OCI-LY3 (cell line): ENCODE measurements around the gene KCNJ4.

Experiments used
- H2AFZ ChIP-seq: fragments of 200-600, 300-600 bp; shearing (Covaris generic); 2 replicates; pipeline ENCODE4 v1.6.0; 2014; ENCODE audit warnings: antibody characterized with exemption, low read depth, low read length
- H3K27ac ChIP-seq: fragments of 200-600, 300-600 bp; sonication (generic); 2 replicates; pipeline ENCODE4 v1.5.1; 2014; ENCODE audit warnings: mild to moderate bottlenecking, low read length, moderate library complexity, mixed read lengths
- H3K27me3 ChIP-seq: fragments of 200-600, 300-600 bp; sonication (generic); 2 replicates; pipeline ENCODE4 v1.6.1; 2014; ENCODE audit warnings: low read depth, low read length, mixed read lengths
- H3K36me3 ChIP-seq: fragments of 200-600, 300-600 bp; sonication (generic); replicated peaks from 2 replicates; pipeline ENCODE3; 2014; ENCODE audit warnings: low read depth, low read length, mixed read lengths
- H3K4me1 ChIP-seq: fragments of 300-600, 200-600 bp; sonication (generic); 2 replicates; pipeline ENCODE4 v1.6.1; 2014; ENCODE audit warnings: low read length, mixed read lengths
- H3K4me2 ChIP-seq: fragments of 200-600, 300-600 bp; sonication (generic); 2 replicates; pipeline ENCODE4 v1.6.1; 2014; ENCODE audit warnings: low read length, mixed read lengths
- H3K4me3 ChIP-seq: fragments of 300-600, 200-600 bp; sonication (generic); 2 replicates; pipeline ENCODE4 v1.5.1; 2014; ENCODE audit warnings: antibody characterized with exemption, mild to moderate bottlenecking, low read length, moderate library complexity
- H3K79me2 ChIP-seq: fragments of 300-600, 200-600 bp; shearing (Covaris generic); 2 replicates; pipeline ENCODE4 v1.6.1; 2014; ENCODE audit warnings: mild to moderate bottlenecking, low read length, mixed read lengths
- H3K9ac ChIP-seq: fragments of 300-600, 200-600 bp; shearing (Covaris generic); 2 replicates; pipeline ENCODE4 v1.6.0; 2014; ENCODE audit warnings: mild to moderate bottlenecking, low read length, moderate library complexity
- H3K9me3 ChIP-seq: fragments of 200-600, 300-600 bp; shearing (Covaris generic); 2 replicates; pipeline ENCODE4 v1.6.1; 2014; ENCODE audit warnings: low read length, mixed read lengths; ENCODE audit not compliant: insufficient read depth
- H4K20me1 ChIP-seq: fragments of 200-600, 300-600 bp; sonication (generic); 2 replicates; pipeline ENCODE4 v1.6.1; 2016; ENCODE audit warnings: low read length, mixed read lengths; ENCODE audit not compliant: insufficient read depth
- EZH2phosphoT487 ChIP-seq: fragments of 200-600 bp; shearing (Covaris generic); IDR thresholded peaks from 2 replicates; pipeline ENCODE4 v1.6.1; 2018; ENCODE audit warnings: antibody characterized with exemption, mixed run types, low read depth
- TF ChIP-seq, protein P1 (sequence below): fragments of 200-600, 300-600 bp; sonication (generic); IDR thresholded peaks from 2 replicates; pipeline ENCODE4 v1.5.1; 2014; ENCODE audit warnings: antibody characterized with exemption, low read length, low read depth

The KCNJ4 gene

DNA sequence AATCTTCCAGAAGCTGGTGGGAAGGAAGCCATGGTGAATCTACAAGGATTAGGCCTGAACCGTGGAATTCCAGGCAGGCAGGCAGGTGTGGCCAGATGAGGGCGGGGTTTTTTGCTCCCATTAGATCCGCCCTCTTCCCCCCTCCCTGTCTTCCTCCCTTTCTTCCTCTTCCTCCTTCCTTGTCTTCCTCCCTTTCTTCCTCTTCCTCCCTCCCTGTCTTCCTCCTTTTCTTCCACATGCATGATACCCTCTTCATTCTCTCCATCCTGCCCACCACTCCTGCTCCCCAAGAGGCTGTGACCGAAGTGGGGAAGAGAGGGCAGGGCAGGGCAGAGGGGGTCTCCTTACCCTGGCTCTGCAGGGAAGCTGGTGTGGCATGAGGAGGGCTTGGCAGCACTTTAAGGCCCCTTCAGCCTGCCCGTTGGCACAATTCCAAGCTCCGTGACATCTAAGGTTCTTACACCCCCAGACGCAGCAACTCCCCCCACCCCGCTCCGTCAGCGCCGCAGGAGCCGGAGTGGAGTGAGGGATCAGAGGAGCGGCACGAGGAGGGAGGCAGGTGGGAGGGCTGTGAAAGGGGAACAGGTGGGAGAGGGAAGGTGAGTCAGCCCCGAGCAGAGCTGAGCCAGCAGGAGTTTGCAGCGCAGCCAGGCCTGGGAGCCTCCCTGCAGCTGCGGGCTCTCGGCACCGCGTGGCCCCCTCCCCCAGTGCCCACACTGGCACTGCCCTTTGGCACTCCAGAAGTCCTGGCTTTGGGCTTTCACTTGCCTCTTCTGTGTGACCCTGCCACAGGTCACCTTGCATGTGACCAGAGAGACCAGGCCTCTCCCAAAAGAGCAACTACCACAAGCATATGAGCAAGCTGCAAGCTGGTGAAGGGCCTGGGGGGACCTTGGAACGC, 32.1 kb downstream of the KCNJ4 start:
- TF ChIP-seq EZH2phosphoT487: no peak
- TF ChIP-seq, protein P1, sequence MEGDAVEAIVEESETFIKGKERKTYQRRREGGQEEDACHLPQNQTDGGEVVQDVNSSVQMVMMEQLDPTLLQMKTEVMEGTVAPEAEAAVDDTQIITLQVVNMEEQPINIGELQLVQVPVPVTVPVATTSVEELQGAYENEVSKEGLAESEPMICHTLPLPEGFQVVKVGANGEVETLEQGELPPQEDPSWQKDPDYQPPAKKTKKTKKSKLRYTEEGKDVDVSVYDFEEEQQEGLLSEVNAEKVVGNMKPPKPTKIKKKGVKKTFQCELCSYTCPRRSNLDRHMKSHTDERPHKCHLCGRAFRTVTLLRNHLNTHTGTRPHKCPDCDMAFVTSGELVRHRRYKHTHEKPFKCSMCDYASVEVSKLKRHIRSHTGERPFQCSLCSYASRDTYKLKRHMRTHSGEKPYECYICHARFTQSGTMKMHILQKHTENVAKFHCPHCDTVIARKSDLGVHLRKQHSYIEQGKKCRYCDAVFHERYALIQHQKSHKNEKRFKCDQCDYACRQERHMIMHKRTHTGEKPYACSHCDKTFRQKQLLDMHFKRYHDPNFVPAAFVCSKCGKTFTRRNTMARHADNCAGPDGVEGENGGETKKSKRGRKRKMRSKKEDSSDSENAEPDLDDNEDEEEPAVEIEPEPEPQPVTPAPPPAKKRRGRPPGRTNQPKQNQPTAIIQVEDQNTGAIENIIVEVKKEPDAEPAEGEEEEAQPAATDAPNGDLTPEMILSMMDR: no peak
- no peaks in the 10 kb centered on the region for H4K20me1 ChIP-seq
- no peaks in the 10 kb centered on the region for H3K4me1 ChIP-seq
- no peak overlapping the region for H2AFZ ChIP-seq
- no peaks in the 10 kb centered on the region for H3K9me3 ChIP-seq
- no peaks in the 10 kb centered on the region for H3K79me2 ChIP-seq
- H3K27me3 ChIP-seq: no peaks in the 10 kb centered on the region
- H3K4me3 ChIP-seq: no peak overlapping the region
- no peak overlapping the region for H3K27ac ChIP-seq
- no peak overlapping the region for H3K4me2 ChIP-seq
- no peaks in the 10 kb centered on the region for H3K36me3 ChIP-seq
- no peak overlapping the region for H3K9ac ChIP-seq

DNA sequence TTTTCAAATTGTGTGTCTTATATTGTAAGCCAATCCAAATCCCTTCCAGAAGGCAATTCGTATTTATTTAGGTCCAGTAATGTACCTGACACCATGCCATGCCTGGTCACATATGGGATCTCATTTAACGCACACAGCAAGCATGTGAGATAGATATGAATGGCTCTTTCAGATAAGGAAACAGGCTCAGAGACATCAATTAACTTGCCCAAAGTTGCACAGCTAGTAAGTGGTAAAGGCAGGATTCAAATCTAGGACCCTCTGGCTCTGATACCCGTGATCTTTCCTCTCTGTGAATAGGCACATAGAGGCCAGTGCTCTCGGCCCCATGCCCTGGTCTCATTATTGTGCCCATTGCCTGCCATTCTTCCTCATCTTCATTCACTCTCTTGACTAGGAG, 34.3 kb downstream of the KCNJ4 start:
- no peak overlapping the region for H3K4me2 ChIP-seq
- no peaks in the 10 kb centered on the region for H3K9me3 ChIP-seq
- no peak overlapping the region for H2AFZ ChIP-seq
- no peaks in the 10 kb centered on the region for H3K27me3 ChIP-seq
- H3K36me3 ChIP-seq: no peaks in the 10 kb centered on the region
- no peak overlapping the region for H3K9ac ChIP-seq
- no peak overlapping the region for H3K4me3 ChIP-seq
- no peaks in the 10 kb centered on the region for H3K79me2 ChIP-seq
- no peaks in the 10 kb centered on the region for H3K4me1 ChIP-seq
- no peaks in the 10 kb centered on the region for H4K20me1 ChIP-seq
- no peak overlapping the region for H3K27ac ChIP-seq
- TF ChIP-seq, protein P1: no peak
- TF ChIP-seq EZH2phosphoT487: no peak

DNA sequence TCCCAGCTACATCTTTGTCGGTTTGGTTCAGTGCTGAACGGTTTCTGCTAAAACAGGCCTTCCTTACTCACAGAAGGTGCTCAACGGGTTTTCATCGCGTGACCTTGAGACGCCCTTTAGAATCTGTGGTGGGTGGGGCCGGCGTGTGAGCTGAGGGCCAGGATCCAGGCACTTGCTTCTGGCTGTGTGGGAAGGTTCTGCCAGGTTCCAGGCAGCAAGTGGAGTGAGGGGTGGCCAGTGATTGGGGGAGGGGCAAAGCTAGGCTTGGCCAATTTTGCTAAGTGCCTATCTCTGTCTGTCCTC, 35.2 kb downstream of the KCNJ4 start:
- TF ChIP-seq EZH2phosphoT487: no peak
- TF ChIP-seq, protein P1: no peak
- no peaks in the 10 kb centered on the region for H3K9me3 ChIP-seq
- H2AFZ ChIP-seq: no peak overlapping the region
- H3K27me3 ChIP-seq: no peaks in the 10 kb centered on the region
- no peaks in the 10 kb centered on the region for H3K79me2 ChIP-seq
- no peaks in the 10 kb centered on the region for H3K4me1 ChIP-seq
- no peak overlapping the region for H3K27ac ChIP-seq
- H3K4me3 ChIP-seq: no peak overlapping the region
- no peaks in the 10 kb centered on the region for H3K36me3 ChIP-seq
- H4K20me1 ChIP-seq: no peaks in the 10 kb centered on the region
- no peak overlapping the region for H3K9ac ChIP-seq
- H3K4me2 ChIP-seq: no peak overlapping the region

DNA sequence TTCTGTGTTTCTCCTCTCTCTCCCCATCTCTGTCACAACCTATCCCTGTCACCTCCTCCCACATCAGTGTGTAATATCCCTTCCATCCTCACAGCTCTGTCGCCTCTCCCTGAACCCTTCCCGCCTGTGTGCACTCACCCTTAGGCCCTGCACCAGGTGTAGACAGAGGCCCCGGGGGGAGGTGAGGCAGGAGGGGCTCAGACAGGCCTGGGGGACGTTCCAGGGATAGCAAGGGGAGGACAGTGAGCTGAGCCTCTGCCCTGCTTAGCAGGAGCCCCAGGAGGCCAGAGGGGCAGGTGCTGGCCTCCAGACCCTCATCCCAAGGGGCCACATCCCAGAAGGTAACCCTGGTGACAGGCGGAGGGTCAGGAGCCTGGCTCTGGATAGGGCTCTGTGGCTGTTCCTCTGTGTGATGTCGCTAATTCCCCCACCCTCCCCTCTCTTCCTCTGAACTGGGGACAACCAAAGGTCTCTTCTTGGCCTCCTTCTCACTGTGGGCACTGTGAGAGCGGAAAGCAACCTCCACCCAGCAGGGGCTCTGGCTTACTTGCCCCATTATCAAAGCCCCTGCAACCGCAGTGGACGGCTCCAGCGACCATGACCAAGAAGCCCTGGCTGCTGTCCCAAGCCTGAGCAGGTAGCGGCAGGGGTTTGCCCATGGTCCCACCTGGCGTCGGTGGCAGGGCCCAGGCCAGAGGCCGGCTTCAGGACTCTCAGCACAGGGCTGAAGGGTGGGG, 35.7 kb downstream of the KCNJ4 start:
- H3K27ac ChIP-seq: no peak overlapping the region
- no peak overlapping the region for H2AFZ ChIP-seq
- H3K27me3 ChIP-seq: no peaks in the 10 kb centered on the region
- no peak overlapping the region for H3K4me3 ChIP-seq
- H3K79me2 ChIP-seq: no peaks in the 10 kb centered on the region
- no peaks in the 10 kb centered on the region for H3K36me3 ChIP-seq
- H3K9ac ChIP-seq: no peak overlapping the region
- no peaks in the 10 kb centered on the region for H3K4me1 ChIP-seq
- TF ChIP-seq, protein P1: no peak
- TF ChIP-seq EZH2phosphoT487: no peak
- H3K4me2 ChIP-seq: no peak overlapping the region
- no peaks in the 10 kb centered on the region for H3K9me3 ChIP-seq
- H4K20me1 ChIP-seq: no peaks in the 10 kb centered on the region
